Activated naive CD4-positive, alpha-beta T cell treated with anti-CD3 and anti-CD28 coated beads for 36 hours (primary cell): Measurements from ENCODE around the gene NCOA4. TPM values are rescaled to one million over a fixed set of nuclear protein-coding genes. Genes with fewer than 3 reads are reported as not detected.
"Not testable (repeated sequence)": the region's sequence is repeated elsewhere in the genome, so short reads cannot be mapped to it uniquely, and the experiment has no call there.

Source experiments
- CTCF ChIA-PET: fragments of 350-600 bp; sonication (Branson Sonifier 250); formaldehyde crosslinking; loops from one replicate; lab custom pipeline; 2021; ENCODE audit warnings: antibody characterized with exemption; lab: Charles Lee
- DNase-seq: peaks from one replicate; pipeline ENCODE4 v3.0.0-alpha.2; 2020
- H3K27ac Mint-ChIP-seq: one replicate; pipeline ENCODE4 v1.8.0; 2021; ENCODE audit warnings: mild to moderate bottlenecking, mixed read lengths
- H3K27me3 Mint-ChIP-seq: one replicate; pipeline ENCODE4 v1.8.0; 2021; ENCODE audit warnings: low read depth, mixed read lengths
- H3K36me3 Mint-ChIP-seq: one replicate; pipeline ENCODE4 v1.8.0; 2021; ENCODE audit warnings: low read depth, mixed read lengths
- H3K4me1 Mint-ChIP-seq: one replicate; pipeline ENCODE4 v1.8.0; 2021; ENCODE audit warnings: low read depth, mixed read lengths
- H3K4me3 Mint-ChIP-seq: one replicate; pipeline ENCODE4 v1.8.0; 2021; ENCODE audit warnings: mild to moderate bottlenecking, moderate library complexity, mixed read lengths
- H3K9me3 Mint-ChIP-seq: one replicate; pipeline ENCODE4 v1.8.0; 2021; ENCODE audit warnings: mixed read lengths
- intact Hi-C: fragments of 100-400 bp; cut with micrococcal nuclease; formaldehyde crosslinking; loops from one replicate; pipeline ENCODE4 v1.15.1; 2023
- total RNA-seq, 2 experiments: library from RNA; stranded (reverse); gene quantifications; one replicate each; pipeline ENCODE4 v1.2.3, GENCODE V29; 2021

Gene NCOA4
- total RNA-seq, 2 experiments from 2014 or later: 74.2 to 75.0 TPM

- Mint-ChIP-seq H3K36me3 (no peaks in the 10 kb centered on the region), H3K4me1 (no peaks in the 10 kb centered on the region), H3K9me3 (no peaks in the 10 kb centered on the region), H3K27ac (no peak overlapping the region), H3K27me3 (no peaks in the 10 kb centered on the region), H3K4me3 (no peak overlapping the region)
- CTCF ChIA-PET: interaction anchor here (0.6 kb wide), 1 partner anchor 10 kb away, joined by 3 read pairs; no protein-coding TSS in a partner anchor
- DNase-seq: no peak
- intact Hi-C loops: no loop called here
These were observed 33.9 kb upstream of the NCOA4 start for GRCh38 chr10:46064269-46064817.

GRCh38 chr10:46062723-46063428 is 32.5 kb upstream of the NCOA4 start:
- CTCF ChIA-PET: no interaction called here
- no peak for DNase-seq
- Mint-ChIP-seq H3K27ac (no peak overlapping the region), H3K9me3 (no peaks in the 10 kb centered on the region), H3K36me3 (no peaks in the 10 kb centered on the region), H3K4me3 (no peak overlapping the region), H3K4me1 (no peaks in the 10 kb centered on the region), H3K27me3 (no peaks in the 10 kb centered on the region)
- intact Hi-C loops: no loop called here

- CTCF ChIA-PET: interaction anchor here (0.8 kb wide), 1 partner anchor 12 kb away, joined by 3 read pairs; no protein-coding TSS in a partner anchor
- intact Hi-C loops: no loop called here
- Mint-ChIP-seq H3K4me1 (no peaks in the 10 kb centered on the region), H3K27me3 (no peaks in the 10 kb centered on the region), H3K27ac (no peak overlapping the region), H3K9me3 (peaks cover 7% of the 10 kb centered on the region), H3K36me3 (no peaks in the 10 kb centered on the region), H3K4me3 (no peak overlapping the region)
- DNase-seq: no peak
These were observed 30.3 kb upstream of the NCOA4 start for GRCh38 chr10:46060706-46061105.

- DNase-seq, H3K27me3 Mint-ChIP-seq, H3K4me1 Mint-ChIP-seq, H3K4me3 Mint-ChIP-seq, H3K36me3 Mint-ChIP-seq, intact Hi-C loops, H3K27ac Mint-ChIP-seq, H3K9me3 Mint-ChIP-seq, CTCF ChIA-PET: not testable (repeated sequence)
These were observed 27.5 kb upstream of the NCOA4 start for GRCh38 chr10:46057927-46058326.

- CTCF ChIA-PET: no interaction called here
- intact Hi-C loops: no loop called here
- Mint-ChIP-seq H3K27me3 (no peaks in the 10 kb centered on the region), H3K4me3 (no peak overlapping the region), H3K4me1 (no peaks in the 10 kb centered on the region), H3K9me3 (peaks cover 7% of the 10 kb centered on the region), H3K27ac (no peak overlapping the region), H3K36me3 (no peaks in the 10 kb centered on the region)
- DNase-seq: no peak
These were observed 26.6 kb upstream of the NCOA4 start for GRCh38 chr10:46057038-46057437.

- Mint-ChIP-seq H3K27me3 (no peaks in the 10 kb centered on the region), H3K4me3 (no peak overlapping the region), H3K36me3 (no peaks in the 10 kb centered on the region), H3K27ac (no peak overlapping the region), H3K9me3 (peaks cover 7% of the 10 kb centered on the region), H3K4me1 (no peaks in the 10 kb centered on the region)
- intact Hi-C loops: no loop called here
- DNase-seq: no peak
- CTCF ChIA-PET: no interaction called here
These were observed 25.3 kb upstream of the NCOA4 start for GRCh38 chr10:46055771-46056170.

- Mint-ChIP-seq H3K27me3 (no peaks in the 10 kb centered on the region), H3K27ac (no peak overlapping the region), H3K4me3 (no peak overlapping the region), H3K4me1 (no peaks in the 10 kb centered on the region), H3K36me3 (no peaks in the 10 kb centered on the region), H3K9me3 (peaks cover 7% of the 10 kb centered on the region)
- intact Hi-C loops: no loop called here
- CTCF ChIA-PET: interaction anchor here (0.6 kb wide), 1 partner anchor 10 kb away, joined by 3 read pairs; no protein-coding TSS in a partner anchor
- no peak for DNase-seq
These were observed 23.4 kb upstream of the NCOA4 start for GRCh38 chr10:46053534-46054434.

GRCh38 chr10:46052791-46053375 is 22.5 kb upstream of the NCOA4 start:
- Mint-ChIP-seq H3K9me3 (peaks cover 7% of the 10 kb centered on the region), H3K27me3 (no peaks in the 10 kb centered on the region), H3K4me1 (no peaks in the 10 kb centered on the region), H3K36me3 (no peaks in the 10 kb centered on the region), H3K27ac (no peak overlapping the region), H3K4me3 (no peak overlapping the region)
- CTCF ChIA-PET: no interaction called here
- intact Hi-C loops: no loop called here
- DNase-seq: no peak

GRCh38 chr10:46052057-46052790 is 21.8 kb upstream of the NCOA4 start:
- Mint-ChIP-seq H3K27ac (no peak overlapping the region), H3K4me1 (no peaks in the 10 kb centered on the region), H3K27me3 (no peaks in the 10 kb centered on the region), H3K36me3 (no peaks in the 10 kb centered on the region), H3K4me3 (no peak overlapping the region), H3K9me3 (peaks cover 4% of the 10 kb centered on the region)
- CTCF ChIA-PET: interaction anchor here (0.6 kb wide), 1 partner anchor 14 kb away, joined by 3 read pairs; no protein-coding TSS in a partner anchor
- no peak for DNase-seq
- intact Hi-C loops: no loop called here

GRCh38 chr10:46050941-46051623 is 20.7 kb upstream of the NCOA4 start:
- Mint-ChIP-seq H3K36me3 (no peaks in the 10 kb centered on the region), H3K27ac (no peak overlapping the region), H3K4me1 (no peaks in the 10 kb centered on the region), H3K27me3 (no peaks in the 10 kb centered on the region), H3K9me3 (no peaks in the 10 kb centered on the region), H3K4me3 (no peak overlapping the region)
- intact Hi-C loops: no loop called here
- CTCF ChIA-PET: interaction anchor here (0.6 kb wide), 1 partner anchor 47 kb away, joined by 3 read pairs; no protein-coding TSS in a partner anchor
- no peak for DNase-seq

- DNase-seq, H3K36me3 Mint-ChIP-seq, H3K4me1 Mint-ChIP-seq, H3K27ac Mint-ChIP-seq, CTCF ChIA-PET, H3K27me3 Mint-ChIP-seq, H3K9me3 Mint-ChIP-seq, intact Hi-C loops, H3K4me3 Mint-ChIP-seq: not testable (repeated sequence)
These were observed 19.0 kb upstream of the NCOA4 start for GRCh38 chr10:46049497-46049831.
